Thyroid gland (tissue), 4 donors: ENCODE measurements around the gene ACTR3C. TPM values are rescaled to one million over a fixed set of nuclear protein-coding genes. Genes with fewer than 3 reads are reported as not detected.

Experiments used
- DNase-seq, 2 donors: peaks; one replicate each; pipeline ENCODE4 v3.0.0-alpha.2; 2019
- H3K27ac ChIP-seq, 3 donors: fragments of 200-600 bp; sonication (generic); 1 replicate in 2 of 3; 2 replicates in 1 of 3; pipeline ENCODE4 v1.5.1; 2016 to 2019; ENCODE audit warnings: mild to moderate bottlenecking in 1 of 3, moderate library complexity in 1 of 3
- H3K27me3 ChIP-seq: fragments of 200-600 bp; sonication (generic); one replicate; pipeline ENCODE4 v1.5.1; 2019
- H3K36me3 ChIP-seq, 2 donors: fragments of 200-600 bp; sonication (generic); one replicate each; pipeline ENCODE4 v1.5.1; 2016 to 2019
- H3K4me1 ChIP-seq, 2 donors: fragments of 200-600 bp; sonication (generic); one replicate each; pipeline ENCODE4 v1.5.1; 2017 to 2019
- H3K4me3 ChIP-seq, 3 donors: fragments of 200-600 bp; sonication (generic); replicated peaks in 1 of 3; 1 replicate in 2 of 3; 2 replicates in 1 of 3; pipeline ENCODE4 v1.5.1; 2016; ENCODE audit warnings: mild to moderate bottlenecking in 1 of 3
- H3K9me3 ChIP-seq: fragments of 200-600 bp; sonication (generic); one replicate; pipeline ENCODE4 v1.5.1; 2017
- POLR2A ChIP-seq, 2 donors: fragments of 450-650 bp; IDR thresholded peaks; one replicate each; pipeline ENCODE4 v1.6.1; 2017; ENCODE audit warnings: antibody characterized with exemption in 2 of 2, mild to moderate bottlenecking in 2 of 2, moderate library complexity in 1 of 2
- WGBS, 2 donors: methylation state at CpG; one replicate each; pipeline ENCODE4 v1.1.5; 2017; 5-methylcytosine and 5-hydroxymethylcytosine counted together
- intact Hi-C: fragments of 100-400 bp; cut with DNase I; formaldehyde crosslinking; loops from one replicate; pipeline ENCODE4 v1.15.1; 2023
- total RNA-seq, 4 donors: library from RNA; depleted of rRNA; stranded (reverse); fragments of >200 nt; gene quantifications; one replicate each; pipeline ENCODE4 v1.2.3, GENCODE V29; 2016
- TF ChIP-seq, protein P1 (sequence below), 6 experiments: fragments of 200-600 bp in 3 of 6; fragments of 450-650 bp in 3 of 6; sonication (generic) in 3 of 6; IDR thresholded peaks; one replicate each; pipeline ENCODE4 v1.5.1; 2016 to 2019; ENCODE audit warnings: antibody characterized with exemption in 6 of 6, mild to moderate bottlenecking in 2 of 6, inconsistent platforms in 1 of 6, moderate library complexity in 1 of 6

Gene ACTR3C
- total RNA-seq, 4 donors from 2014 or later = 11.7 to 34.8 (median 23.0) TPM

- 93 to 98% methylated on average over 3 of the region's 3 CpGs for WGBS, 2 donors
Observed at GRCh38 chr7:150370612-150371071, 47.3 kb upstream of the ACTR3C start.

DNA sequence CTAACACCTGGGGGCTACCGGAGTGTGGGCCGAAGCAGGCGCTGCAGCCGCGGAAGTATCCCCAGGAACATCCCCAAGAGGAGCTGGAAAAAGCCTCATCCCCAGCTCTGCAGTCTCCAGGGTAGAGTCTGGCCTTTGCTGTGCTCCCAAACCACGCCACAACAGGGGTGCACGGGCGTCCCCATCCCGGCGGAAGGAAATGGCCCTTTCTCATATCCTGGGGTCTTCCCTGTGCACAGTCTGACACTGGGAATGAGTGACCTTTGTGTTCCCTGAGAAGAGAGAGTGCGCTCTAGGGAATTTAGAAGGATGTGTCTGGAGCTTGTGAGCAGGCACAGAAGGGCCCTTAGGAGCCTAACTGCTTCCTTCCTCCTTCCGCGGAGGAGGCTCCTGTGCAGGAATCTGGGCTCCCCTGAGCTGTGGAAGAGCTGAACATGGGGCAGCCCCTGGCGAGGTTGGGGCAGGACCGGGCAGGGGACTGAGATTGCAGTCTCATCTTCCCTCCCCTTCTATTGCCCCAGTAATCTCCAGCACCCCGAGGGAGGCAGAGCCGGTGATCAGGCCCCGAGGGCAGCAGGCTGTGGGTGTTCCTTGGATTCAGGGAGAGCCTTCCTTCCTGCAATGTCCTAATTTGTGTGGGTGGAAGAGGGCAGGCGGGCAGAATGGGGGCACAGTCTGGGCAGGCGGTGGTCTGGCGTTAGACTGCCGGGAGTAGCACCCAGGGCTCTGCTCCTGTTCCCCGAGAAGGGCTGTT is 46.6 kb upstream of the ACTR3C start:
- Histone ChIP-seq H3K27me3 (no peaks in the 10 kb centered on the region), H3K4me1 (peaks cover 20 to 38% of the 10 kb centered on the region in 2 donors), H3K36me3 (peaks cover 17 to 19% of the 10 kb centered on the region in 2 donors), H3K4me3 (peak overlapping the region; percentile 73 to 96 (median 82)), H3K9me3 (no peaks in the 10 kb centered on the region), H3K27ac (peak overlapping the region; percentile 92 to 98 (median 93))
- 34 to 47% methylated on average over 16 to 19 of the region's 23 CpGs for WGBS, 2 donors
- TF ChIP-seq POLR2A (IDR thresholded peaks at IDR 0.05) = no peak
- TF ChIP-seq, protein P1, sequence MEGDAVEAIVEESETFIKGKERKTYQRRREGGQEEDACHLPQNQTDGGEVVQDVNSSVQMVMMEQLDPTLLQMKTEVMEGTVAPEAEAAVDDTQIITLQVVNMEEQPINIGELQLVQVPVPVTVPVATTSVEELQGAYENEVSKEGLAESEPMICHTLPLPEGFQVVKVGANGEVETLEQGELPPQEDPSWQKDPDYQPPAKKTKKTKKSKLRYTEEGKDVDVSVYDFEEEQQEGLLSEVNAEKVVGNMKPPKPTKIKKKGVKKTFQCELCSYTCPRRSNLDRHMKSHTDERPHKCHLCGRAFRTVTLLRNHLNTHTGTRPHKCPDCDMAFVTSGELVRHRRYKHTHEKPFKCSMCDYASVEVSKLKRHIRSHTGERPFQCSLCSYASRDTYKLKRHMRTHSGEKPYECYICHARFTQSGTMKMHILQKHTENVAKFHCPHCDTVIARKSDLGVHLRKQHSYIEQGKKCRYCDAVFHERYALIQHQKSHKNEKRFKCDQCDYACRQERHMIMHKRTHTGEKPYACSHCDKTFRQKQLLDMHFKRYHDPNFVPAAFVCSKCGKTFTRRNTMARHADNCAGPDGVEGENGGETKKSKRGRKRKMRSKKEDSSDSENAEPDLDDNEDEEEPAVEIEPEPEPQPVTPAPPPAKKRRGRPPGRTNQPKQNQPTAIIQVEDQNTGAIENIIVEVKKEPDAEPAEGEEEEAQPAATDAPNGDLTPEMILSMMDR (IDR thresholded peaks at IDR 0.05) = no peak
- intact Hi-C loops = loop anchor here (5.0 kb wide), 1 partner anchor 37 kb away; a partner anchor contains a TSS
- DNase-seq = no peak

More at GRCh38 chr7:150370612-150371071, 47.3 kb upstream of the ACTR3C start:
- no peaks in the 10 kb centered on the region for H3K9me3 ChIP-seq
- TF ChIP-seq, protein P1 (IDR thresholded peaks at IDR 0.05) = no peak
- intact Hi-C loops = loop anchor here (5.0 kb wide), 1 partner anchor 37 kb away; a partner anchor contains a TSS
- H3K27me3 ChIP-seq = no peaks in the 10 kb centered on the region
- H3K36me3 ChIP-seq = peaks cover 17 to 19% of the 10 kb centered on the region in 2 donors
- H3K4me3 ChIP-seq = no peak overlapping the region
- no peak for DNase-seq
- peaks cover 20 to 38% of the 10 kb centered on the region in 2 donors for H3K4me1 ChIP-seq
- H3K27ac ChIP-seq = no peak overlapping the region

DNA sequence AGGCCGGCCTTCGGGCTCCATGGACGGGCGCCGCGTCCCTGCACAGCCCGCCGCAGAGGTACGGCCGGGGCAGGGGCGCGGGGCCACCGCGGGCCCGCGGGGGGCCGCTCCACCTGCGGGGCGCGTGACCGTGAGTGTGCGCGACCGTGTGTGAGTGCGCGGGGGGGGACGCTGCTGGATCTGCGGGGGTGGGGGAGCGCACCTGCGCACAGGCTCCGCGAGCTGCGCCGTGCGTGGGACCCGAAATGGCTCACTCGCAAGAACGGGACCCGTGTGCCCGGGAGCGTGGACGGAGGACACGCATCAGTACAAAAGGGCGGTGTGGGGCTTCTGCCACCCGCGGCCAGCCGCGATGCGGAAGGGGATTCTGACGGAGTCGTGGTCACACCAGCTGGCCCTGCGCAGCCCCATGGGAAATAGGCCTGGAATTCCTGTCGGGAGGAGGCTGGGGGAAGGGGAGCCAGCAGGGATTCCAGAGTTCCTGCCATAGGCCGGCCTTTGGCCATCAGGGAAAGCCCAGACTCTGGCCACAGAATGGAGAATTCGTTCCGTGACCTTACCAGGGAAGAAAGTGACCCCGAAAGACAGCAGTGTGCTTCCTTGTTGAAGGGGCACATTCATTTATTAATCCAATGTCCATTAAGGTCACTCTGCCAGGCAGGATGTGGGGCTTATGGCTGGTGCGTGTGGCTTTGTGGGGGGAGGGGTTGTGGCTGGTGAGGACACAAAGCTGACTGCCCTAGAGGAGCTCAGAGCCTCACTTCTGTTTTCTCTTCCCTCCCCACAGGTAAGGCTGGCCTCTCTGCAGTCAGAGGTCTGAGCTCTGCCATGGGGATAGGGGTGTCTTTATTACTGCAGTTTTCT is 45.8 kb upstream of the ACTR3C start:
- peaks cover 20 to 38% of the 10 kb centered on the region in 2 donors for H3K4me1 ChIP-seq

GRCh38 chr7:150368096-150368883 is 44.9 kb upstream of the ACTR3C start, which contains the start of gene REPIN1:
Gene REPIN1, plus strand, starts transcription at chr7:150368822. Its CDS starts 890 bp downstream, at chr7:150369712.
- Histone ChIP-seq H3K27ac (peak within 1 kb of the TSS; percentile 92 to 98 (median 93)), H3K27me3 (no peaks in the 10 kb centered on the region), H3K9me3 (no peaks in the 10 kb centered on the region), H3K4me3 (peak within 1 kb of the TSS; percentile 73 to 96 (median 82)), H3K36me3 (peaks cover 14 to 17% of the 10 kb centered on the region in 2 donors), H3K4me1 (peaks cover 16 to 31% of the 10 kb centered on the region in 2 donors)
- intact Hi-C loops = no loop called here
- TF ChIP-seq POLR2A (IDR thresholded peaks at IDR 0.05) = peak; percentile 23 to 74
- TF ChIP-seq, protein P1 (IDR thresholded peaks at IDR 0.05) = no peak
- peak; percentile 93 to 95 for DNase-seq
- 1 to 2% methylated on average over 19 to 34 of the region's 85 CpGs for WGBS, 2 donors

More for the DNA sequence above, 45.8 kb upstream of the ACTR3C start:
- peak overlapping the region; percentile 92 to 98 (median 93) for H3K27ac ChIP-seq
- no peaks in the 10 kb centered on the region for H3K27me3 ChIP-seq
- peak; percentile 68 to 77 for DNase-seq
- no peaks in the 10 kb centered on the region for H3K9me3 ChIP-seq
- H3K36me3 ChIP-seq = peaks cover 14 to 17% of the 10 kb centered on the region in 2 donors
- intact Hi-C loops = no loop called here
- TF ChIP-seq, protein P1 (IDR thresholded peaks at IDR 0.05) = no peak
- no peak for TF ChIP-seq POLR2A (IDR thresholded peaks at IDR 0.05)
- H3K4me3 ChIP-seq = peak overlapping the region; percentile 73 to 96 (median 82)
- 0 to 1% methylated on average over 8 to 28 of the region's 58 CpGs for WGBS, 2 donors
